Measurements from ENCODE around the gene ZNF157. TPM values are rescaled to one million over a fixed set of nuclear protein-coding genes. Genes with fewer than 3 reads are reported as not detected.
"Not testable (repeated sequence)": the region's sequence is repeated elsewhere in the genome, so short reads cannot be mapped to it uniquely, and the experiment has no call there.

Gene ZNF157
- under 1 TPM in 2 of 4 donors, not detected in 2; 0.04 to 0.12 TPM for polyA plus RNA-seq
- long read RNA-seq, donor 1, result 0 reads
- long read RNA-seq, donor 2, result 0 reads
- long read RNA-seq, donor 3, result 0 reads
- long read RNA-seq, donor 4, result 0 reads
- long read RNA-seq, donor 5, result 0 reads
- long read RNA-seq, donor 6, result 0 reads
- long read RNA-seq, donor 7, result 0 reads
- long read RNA-seq, donor 8, result 0 reads
- long read RNA-seq, donor 9, result 0 reads
- long read RNA-seq, donor 10, result 0 reads

- FAIRE-seq, result no peak
- Histone ChIP-seq H3K36me3 (ENCODE audit: control insufficient read depth in 3 of 3, insufficient read depth in 2 of 3, low read depth in 1 of 3, low read length in 3 of 3) (no peaks in the 10 kb centered on the region), H3K4me3 (ENCODE audit: low read depth in 1 of 3, low read length in 3 of 3) (no peak within 1 kb of the TSS), H3K4me1 (ENCODE audit: control insufficient read depth in 3 of 3, insufficient read depth in 2 of 3, low read depth in 1 of 3, low read length in 2 of 3) (no peaks in the 10 kb centered on the region), H3K9me3 (ENCODE audit: control insufficient read depth in 2 of 2, insufficient read depth in 1 of 2, low read depth in 1 of 2, low read length in 1 of 2) (no peaks in the 10 kb centered on the region), H3K27me3 (ENCODE audit: control insufficient read depth in 3 of 3, insufficient read depth in 3 of 3, low read length in 3 of 3) (no peaks in the 10 kb centered on the region), H3K27ac (ENCODE audit: low read depth in 1 of 3, low read length in 2 of 3) (no peak within 1 kb of the TSS)
- no peak for DNase-seq
- WGBS, 3 donors, result 78 to 97% (median 81%) methylated on average over 3 of the region's 3 CpGs
Observed at GRCh38 chrX:47370278-47370677, at the start of gene ZNF157. TSS of gene ZNF157 (plus strand) at chrX:47370578. CDS start at chrX:47370669, 91 bp downstream.

- FAIRE-seq (no peak), DNase-seq (peak in 1 of 2 donors; percentile 48)
- H3K9me3 ChIP-seq (ENCODE audit: control insufficient read depth in 2 of 2, insufficient read depth in 1 of 2, low read depth in 1 of 2, low read length in 1 of 2), result no peaks in the 10 kb centered on the region
- no peaks in the 10 kb centered on the region for H3K27me3 ChIP-seq (ENCODE audit: control insufficient read depth in 3 of 3, insufficient read depth in 3 of 3, low read length in 3 of 3)
- no peaks in the 10 kb centered on the region for H3K36me3 ChIP-seq (ENCODE audit: control insufficient read depth in 3 of 3, insufficient read depth in 2 of 3, low read depth in 1 of 3, low read length in 3 of 3)
- no peak overlapping the region for H3K4me3 ChIP-seq (ENCODE audit: low read depth in 1 of 3, low read length in 3 of 3)
- H3K4me1 ChIP-seq (ENCODE audit: control insufficient read depth in 3 of 3, insufficient read depth in 2 of 3, low read depth in 1 of 3, low read length in 2 of 3), result no peaks in the 10 kb centered on the region
- H3K27ac ChIP-seq (ENCODE audit: low read depth in 1 of 3, low read length in 2 of 3), result no peak overlapping the region
- WGBS, 3 donors, result 42 to 71% (median 61%) methylated on average over 14 to 19 of the region's 19 CpGs
Observed at GRCh38 chrX:47321386-47321785, 49.0 kb upstream of the ZNF157 start.

GRCh38 chrX:47321823-47322371 lies 48.5 kb upstream of the ZNF157 start:
- 88 to 92% (median 90%) methylated on average over 19 to 20 of the region's 20 CpGs for WGBS, 3 donors
- H3K4me3 ChIP-seq (ENCODE audit: low read depth in 1 of 3, low read length in 3 of 3), result no peak overlapping the region
- no peaks in the 10 kb centered on the region for H3K9me3 ChIP-seq (ENCODE audit: control insufficient read depth in 2 of 2, insufficient read depth in 1 of 2, low read depth in 1 of 2, low read length in 1 of 2)
- FAIRE-seq (no peak), DNase-seq (no peak)
- no peaks in the 10 kb centered on the region for H3K36me3 ChIP-seq (ENCODE audit: control insufficient read depth in 3 of 3, insufficient read depth in 2 of 3, low read depth in 1 of 3, low read length in 3 of 3)
- H3K4me1 ChIP-seq (ENCODE audit: control insufficient read depth in 3 of 3, insufficient read depth in 2 of 3, low read depth in 1 of 3, low read length in 2 of 3), result no peaks in the 10 kb centered on the region
- H3K27me3 ChIP-seq (ENCODE audit: control insufficient read depth in 3 of 3, insufficient read depth in 3 of 3, low read length in 3 of 3), result no peaks in the 10 kb centered on the region
- H3K27ac ChIP-seq (ENCODE audit: low read depth in 1 of 3, low read length in 2 of 3), result no peak overlapping the region

- H3K4me3 ChIP-seq (ENCODE audit: low read depth in 1 of 3, low read length in 3 of 3), result no peak overlapping the region
- no peak overlapping the region for H3K27ac ChIP-seq (ENCODE audit: low read depth in 1 of 3, low read length in 2 of 3)
- no peaks in the 10 kb centered on the region for H3K27me3 ChIP-seq (ENCODE audit: control insufficient read depth in 3 of 3, insufficient read depth in 3 of 3, low read length in 3 of 3)
- H3K36me3 ChIP-seq (ENCODE audit: control insufficient read depth in 3 of 3, insufficient read depth in 2 of 3, low read depth in 1 of 3, low read length in 3 of 3), result no peaks in the 10 kb centered on the region
- no peaks in the 10 kb centered on the region for H3K4me1 ChIP-seq (ENCODE audit: control insufficient read depth in 3 of 3, insufficient read depth in 2 of 3, low read depth in 1 of 3, low read length in 2 of 3)
- 66 to 87% (median 81%) methylated on average over 4 to 6 of the region's 6 CpGs for WGBS, 3 donors
- FAIRE-seq (no peak), DNase-seq (no peak)
- H3K9me3 ChIP-seq (ENCODE audit: control insufficient read depth in 2 of 2, insufficient read depth in 1 of 2, low read depth in 1 of 2, low read length in 1 of 2), result no peaks in the 10 kb centered on the region
Observed at GRCh38 chrX:47327902-47328301, 42.5 kb upstream of the ZNF157 start.

GRCh38 chrX:47332729-47333128 lies 37.6 kb upstream of the ZNF157 start:
- 46 to 75% (median 58%) methylated on average over 5 of the region's 5 CpGs for WGBS, 3 donors
- DNase-seq; H3K27ac ChIP-seq (ENCODE audit: low read depth in 1 of 3, low read length in 2 of 3); FAIRE-seq; H3K4me1 ChIP-seq (ENCODE audit: control insufficient read depth in 3 of 3, insufficient read depth in 2 of 3, low read depth in 1 of 3, low read length in 2 of 3); H3K36me3 ChIP-seq (ENCODE audit: control insufficient read depth in 3 of 3, insufficient read depth in 2 of 3, low read depth in 1 of 3, low read length in 3 of 3); H3K9me3 ChIP-seq (ENCODE audit: control insufficient read depth in 2 of 2, insufficient read depth in 1 of 2, low read depth in 1 of 2, low read length in 1 of 2); H3K4me3 ChIP-seq (ENCODE audit: low read depth in 1 of 3, low read length in 3 of 3); H3K27me3 ChIP-seq (ENCODE audit: control insufficient read depth in 3 of 3, insufficient read depth in 3 of 3, low read length in 3 of 3): not testable (repeated sequence)

- DNase-seq (no peak), FAIRE-seq (no peak)
- no peak overlapping the region for H3K4me3 ChIP-seq (ENCODE audit: low read depth in 1 of 3, low read length in 3 of 3)
- no peaks in the 10 kb centered on the region for H3K4me1 ChIP-seq (ENCODE audit: control insufficient read depth in 3 of 3, insufficient read depth in 2 of 3, low read depth in 1 of 3, low read length in 2 of 3)
- H3K36me3 ChIP-seq (ENCODE audit: control insufficient read depth in 3 of 3, insufficient read depth in 2 of 3, low read depth in 1 of 3, low read length in 3 of 3), result no peaks in the 10 kb centered on the region
- 73 to 80% (median 80%) methylated on average over 4 of the region's 4 CpGs for WGBS, 3 donors
- H3K27me3 ChIP-seq (ENCODE audit: control insufficient read depth in 3 of 3, insufficient read depth in 3 of 3, low read length in 3 of 3), result no peaks in the 10 kb centered on the region
- H3K27ac ChIP-seq (ENCODE audit: low read depth in 1 of 3, low read length in 2 of 3), result no peak overlapping the region
- H3K9me3 ChIP-seq (ENCODE audit: control insufficient read depth in 2 of 2, insufficient read depth in 1 of 2, low read depth in 1 of 2, low read length in 1 of 2), result no peaks in the 10 kb centered on the region
Observed at GRCh38 chrX:47351706-47352105, 18.7 kb upstream of the ZNF157 start.

GRCh38 chrX:47358387-47359065 lies 11.9 kb upstream of the ZNF157 start:
- FAIRE-seq (no peak), DNase-seq (peak in 1 of 2 donors; percentile 2)
- H3K27me3 ChIP-seq (ENCODE audit: control insufficient read depth in 3 of 3, insufficient read depth in 3 of 3, low read length in 3 of 3), result no peaks in the 10 kb centered on the region
- H3K4me1 ChIP-seq (ENCODE audit: control insufficient read depth in 3 of 3, insufficient read depth in 2 of 3, low read depth in 1 of 3, low read length in 2 of 3), result peaks cover 0 to 3% (median 0%) of the 10 kb centered on the region in 3 donors
- H3K9me3 ChIP-seq (ENCODE audit: control insufficient read depth in 2 of 2, insufficient read depth in 1 of 2, low read depth in 1 of 2, low read length in 1 of 2), result no peaks in the 10 kb centered on the region
- no peaks in the 10 kb centered on the region for H3K36me3 ChIP-seq (ENCODE audit: control insufficient read depth in 3 of 3, insufficient read depth in 2 of 3, low read depth in 1 of 3, low read length in 3 of 3)
- no peak overlapping the region for H3K4me3 ChIP-seq (ENCODE audit: low read depth in 1 of 3, low read length in 3 of 3)
- 19 to 36% (median 32%) methylated on average over 4 to 5 of the region's 5 CpGs for WGBS, 3 donors
- peak overlapping the region in 1 of 3 donors; percentile 42 for H3K27ac ChIP-seq (ENCODE audit: low read depth in 1 of 3, low read length in 2 of 3)

GRCh38 chrX:47360423-47361179 lies 9.8 kb upstream of the ZNF157 start:
- whole genome bisulfite sequencing, 3 donors, result 75 to 91% (median 81%) methylated on average over 7 of the region's 7 CpGs
- Histone ChIP-seq H3K4me1 (ENCODE audit: control insufficient read depth in 3 of 3, insufficient read depth in 2 of 3, low read depth in 1 of 3, low read length in 2 of 3) (peaks cover 0 to 3% (median 0%) of the 10 kb centered on the region in 3 donors), H3K27me3 (ENCODE audit: control insufficient read depth in 3 of 3, insufficient read depth in 3 of 3, low read length in 3 of 3) (no peaks in the 10 kb centered on the region), H3K9me3 (ENCODE audit: control insufficient read depth in 2 of 2, insufficient read depth in 1 of 2, low read depth in 1 of 2, low read length in 1 of 2) (no peaks in the 10 kb centered on the region), H3K4me3 (ENCODE audit: low read depth in 1 of 3, low read length in 3 of 3) (no peak overlapping the region), H3K27ac (ENCODE audit: low read depth in 1 of 3, low read length in 2 of 3) (no peak overlapping the region), H3K36me3 (ENCODE audit: control insufficient read depth in 3 of 3, insufficient read depth in 2 of 3, low read depth in 1 of 3, low read length in 3 of 3) (no peaks in the 10 kb centered on the region)
- DNase-seq (no peak), FAIRE-seq (no peak)

Measured in small intestine (tissue), 16 donors.